NCI-H2227 (cell line): ENCODE data around the gene ZFP3.
A peak's percentile ranks its signal among the peaks of the same experiment; 100 is the strongest.
"Not testable (repeated sequence)": the region's sequence is repeated elsewhere in the genome, so short reads cannot be mapped to it uniquely, and the experiment has no call there.

ENCODE experiments used
- DNase-seq: peaks from one replicate; lab custom pipeline; 2025; ENCODE audit not compliant: unreplicated experiment; lab: John Stamatoyannopoulos, UW

The ZFP3 gene

DNA sequence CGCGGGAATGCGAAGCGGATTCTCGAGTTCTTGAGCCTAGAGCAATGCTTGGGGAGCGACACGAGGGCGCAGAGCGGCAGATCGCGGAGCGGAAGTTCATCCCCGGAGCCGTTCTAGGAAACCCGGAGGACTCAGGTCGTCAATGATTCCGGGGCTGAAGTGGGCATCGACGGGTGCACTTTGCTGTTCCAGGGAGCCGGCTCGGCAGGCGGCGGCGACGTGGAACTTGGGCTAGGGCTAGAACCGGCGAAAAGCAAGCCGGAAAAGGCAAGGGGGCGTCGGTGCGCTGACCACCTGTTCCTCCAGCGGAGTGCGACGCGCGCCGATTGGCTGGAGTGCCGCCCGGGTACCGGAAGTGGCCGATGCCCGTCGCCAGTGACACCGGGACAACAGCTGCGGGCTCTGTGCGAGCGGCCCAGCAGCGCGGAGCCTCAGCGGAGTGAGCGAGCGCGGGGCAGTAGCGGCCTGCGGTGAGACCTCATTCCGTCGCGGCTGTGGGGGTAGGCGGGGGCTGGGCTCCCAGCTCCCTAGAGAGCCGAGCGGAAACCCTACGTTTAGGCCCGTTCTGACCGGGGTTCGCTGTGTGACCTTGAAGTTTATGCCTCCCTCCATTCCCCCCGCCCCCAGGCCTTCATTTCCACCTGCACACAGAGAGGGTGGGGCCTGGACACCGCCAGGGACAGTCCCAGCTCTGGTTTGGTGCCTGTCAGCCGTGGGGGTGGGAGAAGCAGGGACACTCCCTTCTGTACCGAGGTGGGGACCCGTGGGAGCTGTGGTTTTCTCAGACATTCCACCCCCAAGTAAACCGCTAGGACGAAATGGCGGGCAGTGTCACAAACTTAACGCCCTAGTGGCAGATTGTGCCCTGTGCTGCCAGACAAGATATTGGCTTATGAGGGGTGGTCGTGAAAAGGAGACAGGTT, at the start of gene ZFP3:
TSS of gene ZFP3 (plus strand) at position 362 of the 923 bp plus-strand sequence. CDS start 13,038 bp downstream, outside the sequence.
- DNase-seq: peak; percentile 90

DNA sequence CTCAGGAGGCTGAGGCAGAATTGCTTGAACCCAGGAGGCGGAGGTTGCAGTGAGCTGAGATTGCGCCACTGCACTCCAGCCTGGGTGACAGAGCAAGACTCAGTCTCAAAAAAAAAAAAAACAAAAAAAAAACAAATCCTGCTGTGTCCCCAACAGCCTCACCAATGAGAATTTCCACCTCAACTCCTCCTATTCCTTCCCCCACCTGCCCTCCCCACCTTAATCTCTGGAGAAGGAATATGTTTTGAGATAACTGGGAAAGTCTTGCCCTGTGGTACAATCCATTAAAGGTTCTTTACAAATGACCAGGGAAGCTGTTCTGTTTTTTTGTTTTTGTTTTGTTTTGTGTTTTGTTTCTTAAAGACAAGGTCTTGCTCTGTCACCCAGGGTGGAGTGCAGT, 48.1 kb upstream of the ZFP3 start:
- DNase-seq: not testable (repeated sequence)

DNA sequence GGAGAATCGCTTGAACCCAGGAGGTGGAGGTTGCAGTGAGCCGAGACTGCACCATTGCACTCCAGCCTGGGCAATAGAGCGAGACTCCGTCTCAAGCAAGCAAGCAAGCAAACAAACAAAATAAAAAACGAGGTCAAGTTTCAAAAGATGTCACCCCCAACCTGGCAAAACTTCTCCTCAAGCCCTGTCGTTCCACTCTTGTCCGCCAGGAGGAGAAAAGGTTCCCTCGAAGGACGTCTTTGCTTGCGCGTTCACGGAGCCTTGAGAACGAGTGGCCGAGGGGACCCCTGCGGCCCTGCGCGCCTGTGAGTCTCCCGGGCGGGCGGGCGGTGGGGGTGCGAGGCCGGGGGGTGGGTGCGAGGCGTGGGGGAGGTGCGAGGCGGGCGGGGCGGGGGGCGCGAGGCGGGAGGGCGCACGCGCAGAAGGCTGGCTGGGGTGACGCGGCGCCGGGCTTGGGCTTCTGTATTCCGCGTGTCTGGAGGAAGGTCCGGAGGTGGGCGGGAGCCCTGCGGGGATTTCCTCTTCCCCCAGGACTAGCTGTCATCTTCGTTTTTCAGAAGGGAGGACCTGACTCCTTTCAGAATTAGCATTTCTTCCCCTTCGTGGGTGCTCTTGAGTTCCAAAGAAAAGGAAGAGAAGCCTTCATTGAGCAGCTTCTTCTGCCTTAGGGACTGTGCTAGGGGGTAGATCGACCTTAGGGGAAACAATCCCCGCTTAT, 46.7 kb upstream of the ZFP3 start:
- DNase-seq: peak; percentile 88

DNA sequence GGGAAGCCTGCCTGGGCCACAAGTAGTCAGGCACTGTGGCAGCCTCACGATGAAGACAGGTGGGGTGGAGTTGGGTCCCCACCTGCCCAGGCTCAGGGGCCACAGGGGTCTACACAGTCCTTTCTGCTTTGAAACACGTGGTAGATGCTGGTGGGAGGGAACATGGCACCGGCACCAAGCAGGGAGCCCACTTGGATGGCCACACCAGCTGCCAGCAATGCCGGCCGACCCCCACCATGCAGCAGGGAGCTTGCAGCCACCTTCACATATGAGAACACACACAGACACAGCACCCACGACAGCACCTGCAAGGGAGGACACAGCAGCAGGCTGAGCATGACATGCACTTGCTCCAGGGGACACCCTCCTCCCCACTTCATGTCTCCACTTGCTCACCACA, 45.4 kb upstream of the ZFP3 start:
- DNase-seq: no peak

DNA sequence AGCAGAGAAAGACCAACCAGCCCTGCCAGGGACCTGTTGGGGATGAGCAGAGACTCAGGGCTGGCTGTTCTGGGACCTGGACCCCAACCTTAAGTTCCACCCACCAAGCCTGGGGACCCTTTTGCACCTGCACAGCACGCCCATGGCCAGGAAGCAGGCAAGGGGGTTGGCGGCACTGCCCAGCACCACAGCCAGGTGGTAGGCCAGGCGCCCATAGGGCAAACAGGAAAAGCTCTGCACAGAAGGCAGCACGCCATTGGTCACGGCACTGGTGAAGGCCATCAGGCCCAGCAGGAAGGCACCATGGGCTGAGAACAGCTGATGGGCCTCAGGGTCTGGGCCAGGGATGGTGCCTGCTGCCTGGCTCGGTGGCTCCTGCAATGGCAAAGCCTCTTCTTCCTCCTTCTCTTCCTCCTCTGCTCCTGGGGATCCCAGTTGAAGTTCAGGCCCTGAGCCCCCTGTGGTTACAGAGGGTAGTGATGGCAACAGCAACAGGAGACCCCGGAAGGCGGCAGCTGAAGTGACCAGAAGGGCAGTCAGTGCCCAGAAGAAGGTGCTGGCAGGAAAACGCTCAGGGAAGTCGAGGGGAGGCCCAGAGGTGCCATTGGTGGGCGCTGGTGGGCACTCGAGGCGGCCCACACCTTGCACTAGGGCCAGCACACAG, 44.8 kb upstream of the ZFP3 start:
- no peak for DNase-seq

DNA sequence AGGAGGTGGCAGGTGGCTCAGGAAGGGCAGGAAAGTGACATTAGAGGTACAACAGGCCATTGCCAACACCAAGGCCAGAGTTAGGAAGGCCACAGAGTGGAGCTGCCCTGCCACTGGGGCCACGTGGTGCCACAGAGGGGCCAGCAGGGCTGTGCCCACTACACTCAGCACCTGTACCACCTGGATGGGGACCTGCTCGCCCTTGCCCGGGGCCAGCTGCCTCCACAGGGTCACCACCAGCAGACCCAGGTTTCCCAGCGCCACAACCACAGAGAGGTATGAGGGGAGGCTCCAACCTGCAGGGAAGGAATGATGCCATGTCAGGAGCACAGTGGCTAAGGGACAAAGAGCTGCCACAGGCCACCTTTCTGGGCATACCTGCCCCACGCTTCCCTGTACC, 44.2 kb upstream of the ZFP3 start:
- no peak for DNase-seq

DNA sequence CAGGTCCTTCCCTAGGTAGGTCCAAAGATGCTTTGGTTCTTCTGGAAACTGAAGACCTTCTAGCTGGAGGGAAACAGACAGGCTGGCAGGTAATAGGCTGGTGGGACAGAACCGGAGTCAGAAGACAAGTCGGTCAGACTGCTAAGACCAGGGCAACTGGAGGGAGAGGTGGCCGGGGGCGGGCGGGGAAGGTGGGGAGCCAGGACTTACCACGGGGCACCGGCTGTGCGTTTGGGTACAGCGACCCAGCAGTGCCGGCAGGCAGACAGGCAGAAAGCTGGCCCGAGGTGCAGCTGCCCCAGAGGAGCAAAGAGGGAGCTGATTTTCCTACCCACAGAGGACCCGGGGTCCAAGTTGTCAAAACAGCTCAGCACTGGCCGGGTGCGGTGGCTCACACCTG, 43.6 kb upstream of the ZFP3 start:
- no peak for DNase-seq

DNA sequence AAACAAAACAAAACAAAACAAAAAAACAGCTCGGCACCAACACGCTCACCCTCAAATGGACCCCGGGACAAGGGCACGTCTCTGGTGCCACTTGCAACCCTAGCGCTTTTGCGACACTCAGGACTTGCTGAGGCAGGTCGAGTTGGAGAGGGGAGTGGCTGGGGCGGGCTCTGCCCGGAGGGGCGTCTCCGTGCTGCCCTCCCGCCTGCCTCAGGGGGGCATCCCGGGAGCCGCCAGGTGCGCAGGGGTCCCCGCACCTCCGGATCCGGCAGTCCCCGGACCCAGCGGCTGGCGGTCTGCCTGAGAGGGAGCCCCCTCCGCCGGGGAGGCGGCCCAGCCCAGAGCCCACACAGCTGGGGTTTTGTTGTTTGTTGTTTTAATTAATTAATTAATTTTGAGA, 43.0 kb upstream of the ZFP3 start, which contains the start of gene SLC52A1:
TSS of gene SLC52A1 (minus strand) at position 112 of the 400 bp plus-strand sequence. CDS start 820 bp downstream, outside the sequence.
- DNase-seq: peak; percentile 12

DNA sequence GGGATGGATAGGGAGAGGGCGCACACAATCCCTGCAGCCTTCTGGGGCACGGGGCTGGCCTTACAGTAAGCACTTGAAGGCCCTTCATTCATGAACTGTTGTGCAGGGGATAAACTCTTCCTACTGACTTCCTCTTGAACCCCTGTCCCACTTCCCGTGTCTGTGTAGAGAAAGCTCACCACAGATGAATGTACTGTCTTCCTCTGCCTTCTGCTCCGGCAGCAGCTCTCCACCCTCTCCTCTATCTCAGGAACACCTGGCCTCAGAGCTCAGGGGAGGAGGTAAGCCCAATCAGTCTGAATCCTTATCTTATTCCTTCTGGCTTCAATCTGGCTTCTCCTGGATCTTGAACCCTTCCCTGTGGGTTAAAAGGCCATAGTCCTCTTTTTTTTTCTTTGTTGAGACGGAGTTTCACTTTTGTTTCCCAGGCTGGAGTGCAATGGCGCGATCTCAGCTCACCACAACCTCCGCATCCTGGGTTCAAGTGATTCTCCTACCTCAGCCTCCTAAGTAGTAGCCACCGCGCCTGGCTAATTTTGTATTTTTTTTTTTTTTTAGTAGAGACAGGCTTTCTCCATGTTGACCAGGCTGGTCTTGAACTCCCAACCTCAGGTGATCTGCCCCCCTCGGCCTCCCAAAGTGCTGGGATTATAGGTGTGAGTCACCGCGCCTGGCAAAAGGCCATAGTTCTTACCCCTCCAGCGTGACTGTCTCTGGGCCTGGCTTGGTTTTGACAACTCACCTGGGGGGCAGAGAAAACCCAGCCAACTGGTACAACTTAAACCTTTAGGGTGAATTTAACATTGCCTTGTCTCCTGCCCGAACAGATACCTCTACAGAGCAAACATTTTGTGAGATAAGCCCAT, 35.9 kb upstream of the ZFP3 start:
- no peak for DNase-seq

DNA sequence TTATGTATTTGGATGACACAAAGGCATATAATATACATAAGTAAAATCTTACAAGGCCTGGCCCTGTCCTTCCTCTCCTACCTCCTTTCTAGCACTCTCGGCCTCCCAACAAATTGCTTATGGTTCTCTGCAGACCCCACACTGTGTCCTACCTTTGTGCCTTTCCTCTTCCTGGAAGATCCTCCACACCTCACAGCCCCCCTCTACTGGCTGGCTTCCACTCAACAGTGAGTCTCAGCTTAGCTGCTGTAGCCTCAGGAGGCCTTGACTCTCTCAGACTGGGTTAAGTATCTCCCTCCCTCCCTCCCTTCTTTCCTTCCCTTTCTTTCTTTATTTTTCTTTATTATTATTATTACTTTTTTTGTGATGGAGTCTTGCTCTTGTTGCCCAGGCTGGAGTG, 34.7 kb upstream of the ZFP3 start:
- DNase-seq: no peak

DNA sequence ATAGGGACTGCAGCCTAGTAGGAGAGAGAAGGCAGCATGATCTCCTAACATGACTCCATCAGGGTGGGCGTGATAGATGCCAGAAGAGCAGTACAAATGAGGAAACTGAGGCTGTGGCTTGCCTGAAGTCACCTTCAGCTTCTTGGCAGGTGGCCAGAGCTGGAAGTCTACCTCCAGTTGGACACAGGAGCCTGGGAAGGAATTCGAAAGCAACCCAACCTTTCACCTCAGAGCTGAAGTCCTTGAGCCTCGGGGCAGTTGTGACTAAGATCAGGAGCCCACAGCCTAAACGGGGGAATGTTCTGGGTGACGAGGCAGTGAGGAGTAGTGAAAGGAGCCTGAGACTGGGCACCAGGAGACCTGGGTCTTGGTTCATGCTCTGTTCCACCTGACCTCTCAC, 33.6 kb upstream of the ZFP3 start:
- DNase-seq: no peak

DNA sequence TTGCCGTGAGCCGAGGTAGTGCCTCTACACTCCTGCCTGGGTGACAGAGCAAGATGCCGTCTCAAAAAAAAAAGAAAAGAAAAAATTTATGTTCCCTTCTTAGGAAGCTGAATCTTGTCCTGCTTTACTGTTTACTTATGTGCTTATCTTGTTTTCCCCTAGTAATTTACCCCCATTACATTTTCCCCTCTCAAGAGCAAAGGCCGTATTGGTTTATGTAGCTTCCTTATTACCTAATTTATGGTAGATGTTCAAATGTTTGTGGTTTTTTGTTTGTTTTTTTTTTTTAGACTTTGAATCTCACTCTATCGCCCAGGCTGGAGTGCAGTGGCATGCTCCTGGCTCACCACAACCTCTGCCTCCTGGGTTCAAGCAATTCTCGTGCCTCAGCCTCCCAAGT, 32.8 kb upstream of the ZFP3 start:
- DNase-seq: no peak

DNA sequence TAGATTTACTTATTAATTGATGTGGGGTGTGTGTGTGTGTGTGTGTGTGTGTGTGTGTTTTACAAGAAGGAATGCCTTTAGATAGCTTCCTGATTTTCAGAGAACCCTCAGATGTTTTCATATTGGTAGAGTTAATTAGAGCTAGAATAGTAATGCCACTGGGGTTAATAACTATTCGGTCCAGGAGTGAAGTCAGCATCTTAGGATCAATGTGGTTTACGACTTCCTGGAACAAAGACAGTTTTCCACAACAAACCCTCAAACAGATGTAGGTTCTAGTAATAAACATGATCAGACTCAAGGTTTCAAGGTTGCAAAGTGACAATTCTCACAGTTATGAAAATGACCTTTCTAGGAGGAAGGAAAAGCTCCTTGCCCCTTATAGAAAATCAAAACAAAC, 30.8 kb upstream of the ZFP3 start:
- DNase-seq: no peak

DNA sequence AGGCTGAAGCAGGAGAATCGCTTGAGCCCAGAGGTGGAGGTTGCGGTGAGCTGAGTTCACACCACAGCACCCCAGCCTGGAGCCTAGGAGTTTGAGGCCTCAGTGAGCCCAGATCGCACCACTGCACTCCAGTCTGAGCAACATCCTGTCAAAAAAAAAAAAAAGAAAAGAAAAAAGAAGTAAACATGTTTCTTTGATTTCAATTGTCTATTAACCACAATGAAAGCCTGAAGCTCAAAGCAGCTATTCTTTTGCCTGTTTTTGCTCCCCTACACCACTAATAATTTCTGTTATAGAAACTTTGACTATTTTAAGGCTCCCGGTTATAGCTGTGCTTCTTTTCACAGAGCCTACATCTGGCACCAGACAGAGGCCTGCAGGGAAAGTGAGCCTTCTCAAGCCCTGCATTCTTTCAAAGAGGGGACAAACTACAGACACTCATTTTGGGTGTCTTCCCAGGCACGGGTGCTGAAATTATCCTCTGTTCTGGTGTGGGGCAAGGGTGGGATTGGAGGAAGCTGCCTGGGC, 28.9 kb upstream of the ZFP3 start:
- no peak for DNase-seq

DNA sequence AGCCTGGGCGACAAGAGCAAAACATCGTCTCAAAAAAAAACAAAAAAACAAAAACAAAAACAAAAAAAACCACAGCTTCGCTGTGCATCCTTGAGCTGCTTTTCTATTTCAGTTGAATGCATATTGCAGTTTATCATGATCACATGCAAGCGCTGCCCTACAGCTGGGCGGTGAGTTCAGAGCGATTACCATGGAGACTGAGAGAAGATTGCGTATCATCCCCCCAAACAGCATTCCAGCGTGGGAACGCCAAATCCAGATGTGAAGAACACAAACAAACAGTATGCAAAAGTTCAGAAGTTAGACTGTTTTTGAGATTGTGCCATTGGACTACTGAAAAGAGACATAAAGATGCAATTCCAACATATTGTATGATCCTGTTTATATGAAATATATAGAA, 28.0 kb upstream of the ZFP3 start:
- DNase-seq: no peak

DNA sequence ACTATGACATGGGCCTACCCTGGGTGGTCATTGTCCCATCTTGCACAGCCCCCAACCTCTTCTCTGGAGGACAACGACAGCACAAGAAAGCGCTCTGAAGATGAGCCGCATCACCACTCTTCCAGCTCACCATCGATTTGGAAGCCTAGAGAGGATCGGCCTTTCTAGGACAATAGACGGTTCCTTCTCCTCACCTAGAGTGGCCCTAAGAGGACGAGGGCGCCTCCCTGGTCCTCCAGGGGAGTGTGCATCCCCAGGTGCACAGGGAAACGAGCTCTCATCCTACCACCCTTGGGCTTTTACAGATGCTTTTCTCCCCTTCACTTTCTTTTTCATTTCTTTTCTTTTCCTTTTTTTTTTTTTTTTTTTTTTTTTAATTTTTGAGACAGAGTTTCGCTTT, 22.7 kb upstream of the ZFP3 start:
- no peak for DNase-seq

DNA sequence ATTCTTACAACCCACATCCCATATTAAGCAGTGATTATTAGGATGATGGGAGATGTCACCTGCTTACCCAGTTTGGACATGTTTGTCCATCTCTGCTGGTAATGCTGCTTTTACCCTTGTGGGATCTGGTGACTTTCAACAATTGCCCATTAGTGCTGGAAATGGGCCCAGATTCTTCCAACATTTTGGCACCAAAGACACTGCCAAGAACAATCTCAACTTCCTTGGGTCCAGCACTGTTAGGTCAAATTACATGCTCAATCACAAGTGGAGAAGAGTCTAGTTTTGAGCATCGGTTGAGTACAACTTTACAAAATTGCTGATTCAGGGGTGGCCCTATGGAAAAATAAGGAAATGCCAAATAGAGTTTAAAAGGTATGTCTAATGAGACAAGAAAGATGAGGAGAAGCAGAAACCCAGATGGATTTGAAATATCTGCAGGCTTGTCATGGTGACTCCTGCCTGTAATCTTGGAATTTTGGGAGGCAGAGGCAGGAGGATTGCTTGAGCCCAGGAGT, 13.0 kb upstream of the ZFP3 start:
- no peak for DNase-seq

DNA sequence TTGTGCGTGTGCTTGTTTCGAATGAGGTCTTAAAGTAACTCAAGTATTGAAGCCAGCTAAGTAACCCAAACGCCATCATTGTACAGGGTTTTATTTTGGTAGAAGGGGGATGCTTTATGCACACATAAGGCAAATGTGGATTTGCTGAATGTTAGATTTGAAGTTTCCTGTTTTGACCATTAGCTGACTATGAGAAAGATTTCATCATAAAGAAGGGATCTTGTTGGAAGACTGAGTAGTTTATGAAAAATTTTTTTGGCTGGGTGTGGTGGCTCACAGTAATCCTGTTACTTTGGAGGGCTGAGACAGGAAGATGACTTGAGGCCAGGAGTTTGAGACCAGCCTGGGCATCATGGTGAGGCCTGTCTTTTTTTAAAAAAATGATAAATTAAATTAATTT, 10.0 kb upstream of the ZFP3 start:
- DNase-seq: no peak

DNA sequence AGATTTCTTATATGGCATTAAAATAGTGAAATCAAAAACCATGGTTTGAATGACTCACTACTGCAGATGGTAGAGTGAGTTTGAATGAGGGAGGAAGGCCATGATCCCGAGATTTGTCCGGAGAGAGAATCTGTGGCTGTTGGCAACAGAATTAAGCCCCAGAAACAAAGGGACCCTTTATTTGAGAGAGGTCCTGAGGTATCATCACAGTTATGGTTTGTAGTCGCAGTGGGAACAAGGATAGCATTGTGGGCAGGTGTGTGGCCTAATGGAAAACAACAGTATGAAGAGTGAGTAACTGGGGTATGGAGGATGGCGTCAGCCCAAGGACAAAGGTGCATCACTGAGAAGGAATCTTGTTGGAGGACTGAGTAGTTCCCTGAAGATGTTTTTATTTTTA, 8.5 kb upstream of the ZFP3 start:
- no peak for DNase-seq

DNA sequence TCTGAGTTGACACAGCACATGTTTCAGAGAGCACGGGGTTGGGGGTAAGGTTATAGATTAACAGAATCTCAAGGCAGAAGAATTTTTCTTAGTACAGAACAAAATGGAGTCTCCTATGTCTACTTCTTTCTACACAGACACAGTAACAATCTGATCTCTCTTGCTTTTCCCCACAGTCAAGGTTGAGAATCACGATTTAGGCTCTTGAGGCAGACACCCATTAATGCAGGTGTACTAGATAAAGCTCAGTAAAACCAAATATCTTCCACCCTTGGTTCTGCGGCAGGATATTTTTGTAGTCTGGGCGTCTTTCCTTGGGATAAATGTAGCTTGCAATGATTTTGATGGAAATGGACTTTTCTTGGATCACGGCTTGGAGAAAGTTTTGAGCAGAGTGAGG, 2.8 kb upstream of the ZFP3 start:
- not testable (repeated sequence) for DNase-seq
